SK-N-DZ (cell line): ENCODE data around the gene CD244.
"Not testable (repeated sequence)": the region's sequence is repeated elsewhere in the genome, so short reads cannot be mapped to it uniquely, and the experiment has no call there.

Experiments
- DNase-seq: peaks from one replicate; pipeline ENCODE4 v3.0.0-alpha.2; 2015; ENCODE audit warnings: low spot score

Gene CD244

GRCh38 chr1:160811147-160811546, 51.5 kb downstream of the CD244 start:
- no peak for DNase-seq

GRCh38 chr1:160810486-160810885, 52.2 kb downstream of the CD244 start:
- DNase-seq: no peak

- DNase-seq: no peak
Observed at GRCh38 chr1:160808289-160808688, 54.4 kb downstream of the CD244 start.

- DNase-seq: no peak
Observed at GRCh38 chr1:160807738-160808137, 54.9 kb downstream of the CD244 start.

GRCh38 chr1:160807247-160807646, 55.4 kb downstream of the CD244 start:
- no peak for DNase-seq

GRCh38 chr1:160806784-160807183, 55.9 kb downstream of the CD244 start:
- DNase-seq: no peak

GRCh38 chr1:160806109-160806665, 56.5 kb downstream of the CD244 start:
- DNase-seq: no peak

GRCh38 chr1:160801836-160802580, 60.7 kb downstream of the CD244 start:
- DNase-seq: no peak

GRCh38 chr1:160800645-160801408, 61.9 kb downstream of the CD244 start:
- no peak for DNase-seq

- no peak for DNase-seq
Observed at GRCh38 chr1:160800142-160800541, 62.5 kb downstream of the CD244 start.

- DNase-seq: no peak
Observed at GRCh38 chr1:160799641-160800040, 63.0 kb downstream of the CD244 start.

- DNase-seq: no peak
Observed at GRCh38 chr1:160798439-160798838, 64.2 kb downstream of the CD244 start.

GRCh38 chr1:160797861-160798273, 64.8 kb downstream of the CD244 start:
- no peak for DNase-seq

GRCh38 chr1:160797271-160797709, 65.4 kb downstream of the CD244 start:
- no peak for DNase-seq

- no peak for DNase-seq
Observed at GRCh38 chr1:160795951-160796383, 66.7 kb downstream of the CD244 start, which contains the start of gene LY9. Gene LY9, plus strand, starts transcription at chr1:160796174. Its CDS starts 14 bp downstream, at chr1:160796188.

- DNase-seq: no peak
Observed at GRCh38 chr1:160794376-160794775, 68.3 kb downstream of the CD244 start.

GRCh38 chr1:160789702-160790611, 72.7 kb downstream of the CD244 start:
- no peak for DNase-seq

- no peak for DNase-seq
Observed at GRCh38 chr1:160789051-160789701, 73.5 kb downstream of the CD244 start.

- not testable (repeated sequence) for DNase-seq
Observed at GRCh38 chr1:160782988-160783765, 79.5 kb downstream of the CD244 start.
